ENCODE measurements around the gene IFT88.

Gene IFT88

GRCh38 chr13:20588529-20589110 lies 21.7 kb downstream of the IFT88 start:
- TF ChIP-seq, protein P1, sequence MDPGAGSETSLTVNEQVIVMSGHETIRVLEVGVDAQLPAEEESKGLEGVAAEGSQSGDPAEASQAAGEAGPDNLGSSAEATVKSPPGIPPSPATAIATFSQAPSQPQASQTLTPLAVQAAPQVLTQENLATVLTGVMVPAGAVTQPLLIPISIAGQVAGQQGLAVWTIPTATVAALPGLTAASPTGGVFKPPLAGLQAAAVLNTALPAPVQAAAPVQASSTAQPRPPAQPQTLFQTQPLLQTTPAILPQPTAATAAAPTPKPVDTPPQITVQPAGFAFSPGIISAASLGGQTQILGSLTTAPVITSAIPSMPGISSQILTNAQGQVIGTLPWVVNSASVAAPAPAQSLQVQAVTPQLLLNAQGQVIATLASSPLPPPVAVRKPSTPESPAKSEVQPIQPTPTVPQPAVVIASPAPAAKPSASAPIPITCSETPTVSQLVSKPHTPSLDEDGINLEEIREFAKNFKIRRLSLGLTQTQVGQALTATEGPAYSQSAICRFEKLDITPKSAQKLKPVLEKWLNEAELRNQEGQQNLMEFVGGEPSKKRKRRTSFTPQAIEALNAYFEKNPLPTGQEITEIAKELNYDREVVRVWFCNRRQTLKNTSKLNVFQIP (CRISPR knock-in tag; IDR thresholded peaks at IDR 0.05; ENCODE audit: borderline replicate concordance, low read depth): no peak
- TF ChIP-seq TSHZ2 (CRISPR knock-in tag; IDR thresholded peaks at IDR 0.05) (no peak), ZC3H10 (CRISPR knock-in tag; IDR thresholded peaks at IDR 0.05) (no peak), CREB5 (CRISPR knock-in tag; IDR thresholded peaks at IDR 0.05; ENCODE audit: low read depth) (no peak), ARNTL (CRISPR knock-in tag; IDR thresholded peaks at IDR 0.05; ENCODE audit: borderline replicate concordance, low read depth) (no peak), TOX (CRISPR knock-in tag; IDR thresholded peaks at IDR 0.05; ENCODE audit: borderline replicate concordance) (no peak), ZFP30 (CRISPR knock-in tag; IDR thresholded peaks at IDR 0.05) (no peak), ISL1 (CRISPR knock-in tag; IDR thresholded peaks at IDR 0.05) (no peak), BACH2 (CRISPR knock-in tag; IDR thresholded peaks at IDR 0.05; ENCODE audit: borderline replicate concordance) (no peak), ZNF8 (CRISPR knock-in tag; IDR thresholded peaks at IDR 0.05) (no peak), ZNF70 (CRISPR knock-in tag; IDR thresholded peaks at IDR 0.05) (no peak), GLIS3 (CRISPR knock-in tag; IDR thresholded peaks at IDR 0.05) (no peak), TCF4 (CRISPR knock-in tag; IDR thresholded peaks at IDR 0.05; ENCODE audit: borderline replicate concordance) (no peak), ZNF565 (CRISPR knock-in tag; conservative IDR thresholded peaks at IDR 0.05; ENCODE audit: low read depth) (no peak)
- TF ChIP-seq, protein P2, sequence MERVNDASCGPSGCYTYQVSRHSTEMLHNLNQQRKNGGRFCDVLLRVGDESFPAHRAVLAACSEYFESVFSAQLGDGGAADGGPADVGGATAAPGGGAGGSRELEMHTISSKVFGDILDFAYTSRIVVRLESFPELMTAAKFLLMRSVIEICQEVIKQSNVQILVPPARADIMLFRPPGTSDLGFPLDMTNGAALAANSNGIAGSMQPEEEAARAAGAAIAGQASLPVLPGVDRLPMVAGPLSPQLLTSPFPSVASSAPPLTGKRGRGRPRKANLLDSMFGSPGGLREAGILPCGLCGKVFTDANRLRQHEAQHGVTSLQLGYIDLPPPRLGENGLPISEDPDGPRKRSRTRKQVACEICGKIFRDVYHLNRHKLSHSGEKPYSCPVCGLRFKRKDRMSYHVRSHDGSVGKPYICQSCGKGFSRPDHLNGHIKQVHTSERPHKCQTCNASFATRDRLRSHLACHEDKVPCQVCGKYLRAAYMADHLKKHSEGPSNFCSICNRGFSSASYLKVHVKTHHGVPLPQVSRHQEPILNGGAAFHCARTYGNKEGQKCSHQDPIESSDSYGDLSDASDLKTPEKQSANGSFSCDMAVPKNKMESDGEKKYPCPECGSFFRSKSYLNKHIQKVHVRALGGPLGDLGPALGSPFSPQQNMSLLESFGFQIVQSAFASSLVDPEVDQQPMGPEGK (CRISPR knock-in tag; IDR thresholded peaks at IDR 0.05; ENCODE audit: borderline replicate concordance): no peak
- ATAC-seq: no peak

DNA sequence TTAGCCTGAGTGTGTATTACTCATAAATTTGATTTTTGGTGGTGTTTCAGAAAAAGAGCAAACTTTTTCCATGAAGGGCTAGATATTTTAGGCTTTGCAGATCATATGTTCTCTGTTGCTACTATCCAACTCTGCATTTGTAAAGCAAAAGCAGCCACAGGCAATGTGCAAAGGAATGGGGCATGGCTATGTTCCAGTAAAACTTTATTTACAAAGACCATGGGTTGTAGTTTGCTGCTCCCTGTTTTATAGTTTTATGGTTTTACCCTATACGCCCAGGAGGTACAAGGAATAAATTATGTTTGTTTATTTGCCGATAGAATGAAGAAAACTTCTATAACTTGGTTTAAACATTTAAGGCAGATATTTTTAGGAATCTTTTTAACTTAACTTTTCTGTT lies 23.6 kb downstream of the IFT88 start:
- TF ChIP-seq TOX (CRISPR knock-in tag; IDR thresholded peaks at IDR 0.05; ENCODE audit: borderline replicate concordance) (no peak), ZFP30 (CRISPR knock-in tag; IDR thresholded peaks at IDR 0.05) (no peak), ZNF565 (CRISPR knock-in tag; conservative IDR thresholded peaks at IDR 0.05; ENCODE audit: low read depth) (no peak), ARNTL (CRISPR knock-in tag; IDR thresholded peaks at IDR 0.05; ENCODE audit: borderline replicate concordance, low read depth) (no peak), ESRRG (CRISPR knock-in tag; IDR thresholded peaks at IDR 0.05) (no peak), OSR1 (CRISPR knock-in tag; IDR thresholded peaks at IDR 0.05) (no peak), TCF4 (CRISPR knock-in tag; IDR thresholded peaks at IDR 0.05; ENCODE audit: borderline replicate concordance) (no peak), ZFP3 (CRISPR knock-in tag; IDR thresholded peaks at IDR 0.05) (no peak)
- TF ChIP-seq, protein P2 (CRISPR knock-in tag; IDR thresholded peaks at IDR 0.05; ENCODE audit: borderline replicate concordance): no peak
- TF ChIP-seq, protein P1 (CRISPR knock-in tag; IDR thresholded peaks at IDR 0.05; ENCODE audit: borderline replicate concordance, low read depth): no peak
- no peak for ATAC-seq
